Dermis microvascular lymphatic vessel endothelial cell (primary cell): Measurements from ENCODE around the gene PDE8B. TPM values are rescaled to one million over a fixed set of nuclear protein-coding genes. Genes with fewer than 3 reads are reported as not detected.
"Not testable (repeated sequence)": the region's sequence is repeated elsewhere in the genome, so short reads cannot be mapped to it uniquely, and the experiment has no call there.

ENCODE experiments used
- DNase-seq, 2 donors: peaks; one replicate each; pipeline versions ENCODE4 v3.0.0 to v3.0.0-alpha.2; 2010; ENCODE audit warnings: low read depth in 2 of 2
- total RNA-seq: library from RNA; depleted of rRNA; stranded (reverse); fragments of >200 nt; gene quantifications from 2 replicates; pipeline ENCODE4 v1.2.1, GENCODE V29; 2014

The PDE8B gene
- total RNA-seq, 1 donor from 2014 or later = not detected

DNA sequence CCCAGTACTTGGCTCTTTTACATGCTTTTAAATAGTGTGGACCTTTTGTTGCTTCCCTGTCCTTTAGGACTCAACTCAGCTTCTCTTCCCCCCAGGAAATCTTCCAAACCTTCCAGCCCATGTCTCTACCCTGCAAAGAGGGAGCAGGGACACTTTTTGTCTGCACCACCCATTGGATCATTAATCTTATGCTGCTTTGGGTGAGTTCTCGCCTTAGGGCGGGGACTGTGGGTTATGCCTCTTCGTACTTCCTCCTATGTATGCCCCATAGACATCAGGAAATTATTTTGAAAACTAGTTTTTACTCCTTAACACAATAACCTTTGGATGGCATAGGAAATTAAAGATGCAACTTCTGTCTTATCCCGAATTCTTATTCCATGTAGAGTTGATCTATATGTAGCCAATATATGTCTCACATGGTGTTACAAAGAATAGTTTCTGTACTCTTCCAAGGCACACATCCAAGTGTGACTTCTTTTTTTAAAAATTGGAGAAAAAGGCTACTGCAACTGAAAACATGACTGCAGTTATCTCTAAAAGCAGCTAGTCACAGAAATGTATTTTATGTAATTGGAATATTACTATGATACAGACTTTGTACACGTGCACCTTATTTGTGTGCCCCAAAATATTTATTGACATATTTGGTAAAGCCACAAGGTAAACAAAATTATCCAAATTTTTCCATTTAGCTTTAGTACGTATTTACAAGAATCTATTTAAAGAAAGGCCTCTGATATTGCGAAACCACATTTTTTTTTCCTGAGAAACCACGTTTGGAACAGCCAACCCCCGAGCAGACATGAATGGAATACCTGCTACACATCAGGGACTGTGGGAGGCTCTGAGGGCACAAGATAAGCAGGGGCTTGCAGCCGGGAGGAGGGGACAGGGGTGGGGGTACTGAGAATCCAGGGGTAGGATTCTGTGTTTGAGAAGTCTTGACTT, 148.1 kb downstream of the PDE8B start:
- DNase-seq = no peak

- no peak for DNase-seq
These were observed 148.8 kb downstream of the PDE8B start for GRCh38 chr5:77359231-77359630.

DNA sequence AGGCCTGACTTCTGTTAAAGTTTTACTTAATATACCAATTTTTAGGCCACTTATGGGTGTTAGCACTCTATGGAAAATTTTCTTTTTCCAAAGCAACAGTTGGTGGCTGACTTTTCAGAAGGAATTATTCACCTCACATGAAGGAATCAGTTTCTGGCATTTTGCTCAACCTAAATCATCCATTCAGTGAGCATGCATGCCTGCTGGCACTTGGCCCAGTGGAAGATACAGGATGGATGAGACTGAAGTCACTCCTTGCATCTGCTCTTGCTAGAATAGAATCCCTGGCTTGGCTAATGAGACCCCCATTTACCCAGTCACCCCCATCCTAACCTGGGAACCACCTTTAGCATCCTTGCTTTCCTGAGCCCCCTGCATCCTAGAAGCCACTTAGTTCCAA, 149.9 kb downstream of the PDE8B start:
- DNase-seq = no peak

- no peak for DNase-seq
These were observed 150.5 kb downstream of the PDE8B start for GRCh38 chr5:77360973-77361372.

- DNase-seq = no peak
These were observed 156.4 kb downstream of the PDE8B start for GRCh38 chr5:77366717-77367500.

DNA sequence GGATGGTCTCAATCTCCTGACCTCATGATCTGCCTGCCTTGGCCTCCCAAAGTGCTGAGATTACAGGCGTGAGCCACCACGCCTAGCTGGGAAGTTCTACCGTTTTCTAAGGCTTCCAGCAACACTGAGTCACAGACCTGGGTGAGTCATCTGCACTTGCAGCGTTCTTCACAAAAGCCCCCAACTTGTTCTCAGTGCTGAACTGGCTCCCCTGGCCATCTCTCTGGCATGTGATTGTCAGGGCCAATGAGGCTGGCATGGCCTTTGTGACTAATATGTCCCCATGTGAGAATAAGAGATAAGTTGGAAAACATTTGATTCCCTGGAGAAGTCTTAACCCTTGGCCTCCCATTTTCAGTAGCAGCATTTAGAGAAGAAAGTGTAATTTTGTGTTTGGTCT, 157.3 kb downstream of the PDE8B start:
- DNase-seq = no peak

DNA sequence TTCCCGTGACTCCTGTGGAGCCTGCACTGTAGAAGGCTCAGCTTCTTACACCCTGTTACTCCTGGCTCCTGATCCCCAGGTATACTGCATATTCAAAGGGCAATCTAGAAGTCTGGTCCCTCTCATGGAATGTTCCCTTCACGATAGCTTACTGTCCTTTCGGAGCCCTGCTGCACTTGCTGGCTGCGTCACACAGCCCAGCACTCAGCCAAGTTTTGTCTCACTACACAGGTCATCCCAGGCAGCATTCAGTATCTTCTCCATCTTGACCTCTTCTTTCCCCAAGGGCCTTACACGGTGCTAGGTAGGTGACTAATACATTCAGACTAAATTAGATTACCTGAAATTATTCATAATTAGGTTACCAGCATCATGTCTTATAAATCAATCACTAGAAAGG, 157.9 kb downstream of the PDE8B start:
- no peak for DNase-seq

DNA sequence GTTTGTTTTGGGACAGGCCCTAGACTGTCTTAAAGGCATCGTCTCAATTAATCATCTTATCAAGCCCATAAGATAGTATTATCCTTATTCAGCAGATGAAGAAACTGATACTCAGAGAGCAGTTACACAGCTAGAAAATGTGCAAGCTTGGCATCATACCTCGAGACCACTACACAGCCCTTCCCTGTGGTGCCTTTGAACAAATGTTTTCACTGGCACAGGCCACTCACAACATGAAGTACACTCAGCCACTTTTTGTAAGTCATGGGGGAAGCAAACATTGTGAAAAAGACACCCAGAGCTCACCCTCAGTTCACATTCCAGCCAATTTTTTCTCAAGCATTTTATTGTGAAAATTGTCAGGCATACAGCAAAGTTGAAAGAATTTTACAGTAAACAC, 159.1 kb downstream of the PDE8B start:
- DNase-seq = no peak

DNA sequence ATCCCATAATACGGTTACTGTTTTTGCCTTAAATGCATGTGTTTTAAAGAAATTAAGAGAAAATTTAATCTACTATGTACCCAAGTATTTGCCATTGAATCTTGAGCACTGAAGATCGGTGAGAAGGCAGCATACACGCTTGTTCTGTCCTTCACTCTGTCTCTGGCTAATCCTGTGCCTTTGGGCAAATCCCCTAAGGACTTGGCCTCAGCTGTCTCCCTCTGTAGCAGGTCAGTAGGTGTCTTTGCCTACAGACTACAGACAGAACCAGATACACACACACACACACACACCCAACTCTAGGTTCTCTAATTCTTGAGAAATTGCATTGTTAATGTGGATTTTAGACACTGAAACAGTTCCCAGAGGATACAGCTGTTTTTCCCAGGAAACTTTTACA, 164.2 kb downstream of the PDE8B start:
- DNase-seq = no peak

DNA sequence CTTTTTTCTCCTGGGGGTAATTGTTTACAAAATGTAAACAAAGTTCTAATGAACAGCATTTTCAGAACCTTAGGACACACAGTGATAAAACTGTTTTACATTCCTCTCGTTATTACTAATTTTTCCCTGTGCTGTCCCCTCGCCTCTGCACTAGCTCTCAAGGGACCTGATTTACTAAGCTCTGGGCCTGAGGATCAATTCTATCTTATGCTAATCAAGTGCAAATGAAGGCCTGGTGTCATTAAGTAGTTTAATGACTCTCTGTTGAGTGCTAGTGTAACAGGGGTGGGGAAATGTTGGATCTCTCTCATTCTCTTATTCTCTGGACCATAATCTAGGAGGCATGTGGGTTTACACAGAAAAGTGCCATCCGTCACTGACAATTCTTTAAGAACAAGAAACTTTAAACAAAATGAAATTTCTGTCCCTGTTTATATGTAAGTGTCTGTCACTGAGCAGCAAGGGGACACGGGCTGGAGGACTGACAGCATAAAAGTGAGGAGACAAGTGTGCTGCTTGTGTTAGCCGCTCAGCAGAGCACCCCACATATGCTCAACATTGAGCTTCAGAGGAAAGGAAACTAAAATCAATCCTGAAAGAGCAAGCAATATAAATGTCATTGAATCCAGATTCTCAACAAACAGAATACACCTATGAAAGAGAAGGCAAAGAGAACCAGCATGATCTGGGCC, 166.3 kb downstream of the PDE8B start:
- DNase-seq = no peak

DNA sequence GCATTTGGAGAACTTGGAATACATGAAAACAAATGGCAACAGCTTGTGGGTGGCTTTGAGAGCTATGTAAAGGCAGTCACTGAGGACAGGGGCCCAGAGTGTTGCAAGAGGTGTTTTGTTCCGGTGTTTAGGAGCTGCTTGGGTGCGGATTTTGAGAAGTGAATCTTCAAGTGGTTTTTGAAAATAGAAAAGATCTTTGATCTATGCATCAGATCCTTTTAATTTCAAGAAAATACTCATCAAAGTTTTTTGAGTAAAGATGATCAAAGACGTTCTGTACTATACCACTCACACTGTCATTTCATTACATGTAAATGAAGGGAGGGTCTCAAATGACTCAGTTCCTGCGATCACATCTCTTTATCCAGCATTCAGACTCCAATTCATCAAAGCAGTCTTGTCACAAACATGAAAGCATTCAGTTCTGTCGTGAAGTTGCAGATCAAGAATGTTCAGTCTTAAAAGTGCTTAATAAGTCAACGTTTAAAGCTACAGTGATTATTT, 169.1 kb downstream of the PDE8B start:
- no peak for DNase-seq

- no peak for DNase-seq
These were observed 170.2 kb downstream of the PDE8B start for GRCh38 chr5:77380636-77381035.

DNA sequence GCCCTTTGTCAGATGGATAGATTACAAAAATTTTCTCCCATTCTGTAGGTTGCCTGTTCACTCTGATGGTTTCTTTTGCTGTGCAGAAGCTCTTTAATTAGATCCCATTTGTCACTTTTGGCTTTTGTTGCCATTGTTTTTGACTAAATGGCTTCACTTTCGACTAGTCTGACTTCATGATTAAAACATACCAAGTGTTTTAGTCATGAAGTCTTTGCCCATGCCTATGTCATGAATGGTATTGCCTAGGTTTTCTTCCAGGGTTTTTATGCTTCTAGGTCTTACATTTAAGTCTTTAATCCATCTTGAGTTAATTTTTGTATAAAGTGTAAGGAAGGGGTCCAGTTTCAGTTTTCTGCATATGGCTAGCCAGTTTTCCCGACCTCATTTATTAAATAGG, 172.9 kb downstream of the PDE8B start:
- DNase-seq = not testable (repeated sequence)

DNA sequence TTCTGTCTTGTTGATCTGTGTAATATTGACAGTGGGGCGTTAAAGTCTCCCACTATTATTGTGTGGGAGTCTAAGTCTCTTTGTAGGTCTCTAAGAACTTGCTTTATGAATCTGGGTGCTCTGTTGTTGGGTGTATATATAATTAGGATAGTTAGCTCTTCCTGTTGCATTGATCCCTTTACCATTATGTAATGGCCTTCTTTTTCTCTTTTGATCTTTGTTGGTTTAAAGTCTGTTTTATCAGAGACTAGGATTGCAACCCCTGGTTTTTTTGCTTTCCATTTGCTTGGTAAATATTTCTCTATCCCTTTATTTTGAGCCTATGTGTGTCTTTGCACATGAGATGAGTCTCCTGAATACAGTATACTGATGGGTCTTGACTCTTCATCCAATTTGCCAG, 175.9 kb downstream of the PDE8B start:
- not testable (repeated sequence) for DNase-seq

GRCh38 chr5:77389746-77390145, 179.3 kb downstream of the PDE8B start:
- DNase-seq = no peak

DNA sequence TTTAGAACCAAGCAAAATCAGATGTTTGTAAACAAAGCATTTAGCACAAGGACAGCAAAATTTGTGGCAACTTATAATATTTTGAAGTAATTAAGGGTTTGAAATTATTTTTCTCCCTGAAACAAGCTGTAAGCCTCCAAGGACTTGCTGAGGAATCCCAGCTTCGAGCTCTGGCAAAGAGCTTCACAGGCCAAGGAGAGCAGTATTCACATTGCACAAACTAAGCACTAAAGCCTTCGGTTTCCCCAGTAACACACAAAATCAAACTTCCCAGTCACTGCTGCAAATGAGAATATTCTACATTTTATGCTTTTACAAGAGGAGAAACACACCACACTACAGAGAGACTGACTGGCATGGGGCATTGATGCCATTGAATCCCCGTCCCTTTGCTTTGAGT, 179.7 kb downstream of the PDE8B start:
- no peak for DNase-seq

GRCh38 chr5:77390795-77391194, 180.3 kb downstream of the PDE8B start:
- DNase-seq = no peak

DNA sequence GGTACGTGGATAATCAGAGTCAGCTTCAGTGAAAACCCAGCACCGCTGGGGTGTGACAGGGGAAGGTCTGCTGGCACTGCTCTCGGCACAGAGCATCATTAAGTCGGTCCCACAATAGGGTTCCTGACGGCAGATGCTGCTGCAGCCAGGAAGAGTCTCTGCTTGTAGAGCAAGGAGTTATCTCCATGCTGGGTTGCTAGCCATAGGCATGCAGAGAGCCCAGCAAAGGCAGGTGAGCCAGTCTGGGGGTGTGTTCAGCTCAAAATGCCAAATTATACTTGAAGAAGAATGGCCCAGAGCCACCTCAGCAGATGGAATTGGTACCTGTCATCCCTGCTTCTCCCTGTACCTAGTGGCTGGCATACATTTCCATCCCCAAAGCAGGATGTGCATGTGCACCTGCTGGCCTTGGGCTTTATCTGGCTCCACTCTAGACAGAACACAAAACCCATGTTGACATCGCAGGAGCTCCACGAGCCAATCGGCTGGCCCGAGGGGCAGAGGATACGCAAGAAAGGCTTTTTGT, 180.8 kb downstream of the PDE8B start:
- DNase-seq = no peak

DNA sequence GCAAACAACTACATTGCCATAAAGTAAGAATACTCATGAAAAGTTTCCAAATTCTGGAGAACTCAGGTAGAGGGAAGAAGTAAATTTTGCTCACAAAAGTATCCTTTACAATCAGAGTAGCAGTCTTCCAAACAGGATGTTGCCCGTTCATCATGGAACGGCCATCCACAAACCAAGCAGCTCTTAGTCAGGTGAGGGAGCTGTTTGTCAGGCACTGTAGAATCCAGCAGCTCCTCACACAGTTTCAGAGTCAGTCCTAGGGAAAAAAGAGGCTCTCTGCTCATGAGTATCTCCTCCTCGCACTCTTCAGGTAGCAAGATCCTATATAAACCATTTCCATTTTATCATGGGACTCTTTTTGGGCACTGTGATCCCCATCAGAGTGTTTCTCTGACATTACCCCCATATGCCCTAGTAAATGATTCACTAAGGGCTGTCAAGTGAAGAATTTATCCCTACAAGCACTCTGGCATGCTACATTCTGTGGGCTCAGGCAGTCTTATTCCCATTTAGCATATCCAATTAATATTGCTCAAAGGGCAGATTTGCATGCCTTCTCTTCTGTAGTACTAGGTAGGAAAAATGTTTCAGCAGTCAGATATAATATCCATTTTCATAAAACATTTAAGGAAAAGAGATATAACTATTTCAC, 183.7 kb downstream of the PDE8B start:
- DNase-seq = no peak

GRCh38 chr5:77396017-77396416, 185.5 kb downstream of the PDE8B start:
- DNase-seq = no peak

GRCh38 chr5:77397686-77398292, 187.3 kb downstream of the PDE8B start:
- no peak for DNase-seq
